Spleen (tissue), 11 donors: ENCODE data around the gene NEUROD1. TPM values are rescaled to one million over a fixed set of nuclear protein-coding genes. Genes with fewer than 3 reads are reported as not detected.

Experiments
- DNase-seq: peaks from one replicate; pipeline ENCODE4 v3.0.0-alpha.2; 2020
- H3K27ac ChIP-seq, 8 donors: fragments of 200-600 bp; sonication (generic) in 7 of 8; 1 replicate in 4 of 8; 2 replicates in 4 of 8; pipeline versions ENCODE4 v1.5.0 to v1.8.0; 2016 to 2021; ENCODE audit warnings: inconsistent platforms in 4 of 8, mild to moderate bottlenecking in 4 of 8, moderate library complexity in 1 of 8
- H3K27me3 ChIP-seq, 7 donors: fragments of 200-600 bp; sonication (generic) in 6 of 7; replicated peaks in 1 of 7; 1 replicate in 4 of 7; 2 replicates in 3 of 7; pipeline versions ENCODE4 v1.5.0 to v1.8.0; 2016 to 2021; ENCODE audit warnings: inconsistent platforms in 3 of 7, mild to moderate bottlenecking in 1 of 7
- H3K36me3 ChIP-seq, 6 donors: fragments of 200-600 bp; sonication (generic) in 5 of 6; 1 replicate in 4 of 6; 2 replicates in 2 of 6; pipeline versions ENCODE4 v1.5.0 to v1.8.0; 2016 to 2021; ENCODE audit warnings: inconsistent platforms in 2 of 6
- H3K4me1 ChIP-seq, 6 donors: fragments of 200-600 bp; sonication (generic) in 5 of 6; 1 replicate in 3 of 6; 2 replicates in 3 of 6; pipeline versions ENCODE4 v1.5.0 to v1.8.0; 2016 to 2021; ENCODE audit warnings: inconsistent platforms in 3 of 6
- H3K4me3 ChIP-seq, 8 donors: fragments of 200-600 bp; sonication (generic) in 7 of 8; 1 replicate in 4 of 8; 2 replicates in 4 of 8; pipeline versions ENCODE4 v1.5.0 to v1.8.0; 2016 to 2021; ENCODE audit warnings: inconsistent platforms in 4 of 8, mild to moderate bottlenecking in 4 of 8, moderate library complexity in 2 of 8
- H3K9me3 ChIP-seq, 8 donors: fragments of 200-600 bp; sonication (generic) in 7 of 8; 1 replicate in 4 of 8; 2 replicates in 4 of 8; pipeline versions ENCODE4 v1.5.0 to v1.8.0; 2016 to 2021; ENCODE audit warnings: inconsistent platforms in 4 of 8
- CTCF ChIP-seq, 11 experiments: fragments of 200-600 bp in 7 of 11; fragments of 450-650 bp in 4 of 11; sonication (generic) in 4 of 11; IDR thresholded peaks in 8 of 11; conservative IDR thresholded peaks in 3 of 11; 1 replicate in 7 of 11; 2 replicates in 4 of 11; pipeline versions ENCODE4 v1.4.0 to v1.8.0; 2016 to 2021; ENCODE audit warnings: antibody characterized with exemption in 11 of 11, inconsistent platforms in 4 of 11, mild to moderate bottlenecking in 1 of 11
- POLR2A ChIP-seq, 3 donors: fragments of 450-650 bp; IDR thresholded peaks; one replicate each; pipeline ENCODE4 v1.5.1; 2017; ENCODE audit warnings: antibody characterized with exemption in 3 of 3, mild to moderate bottlenecking in 1 of 3
- POLR2AphosphoS5 ChIP-seq, 3 donors: sonication (generic); formaldehyde crosslinking; IDR thresholded peaks; one replicate each; pipeline ENCODE4 v1.5.1; 2017; ENCODE audit warnings: antibody characterized with exemption in 3 of 3
- WGBS, 5 donors: extraction: QIAGEN DNeasy Blood & Tissue Kit in 3 of 5; methylation state at CpG; one replicate each; pipeline versions ENCODE4 v1.1.5 to v1.1.7; 2013 to 2018; 5-methylcytosine and 5-hydroxymethylcytosine counted together
- intact Hi-C: fragments of 100-400 bp; cut with DNase I; formaldehyde crosslinking; loops from one replicate; pipeline ENCODE4 v1.15.0; 2023; ENCODE audit warnings: low total_unique reads
- polyA plus RNA-seq, 3 donors: library from polyadenylated mRNA; stranded (reverse); fragments of 200-250 nt; gene quantifications; one replicate each; pipeline ENCODE4 v1.2.1, GENCODE V29; 2013
- total RNA-seq, 7 donors: library from RNA; depleted of rRNA in 3 of 7; stranded (reverse); fragments of >200 nt in 3 of 7; fragmentation: NEBNext Ultra II Directional in 4 of 7; extraction: Animal tissue kit (Norgen Biotek cat#: 25700) in 4 of 7; gene quantifications; one replicate each; pipeline versions ENCODE4 v1.1.0 to v1.2.1, GENCODE V29; 2016 to 2021
- donor health status: healthy with polysubstance abuse.
- donor health status: DM: no; HTN: no; CAD: no; lungs with moderate emphysema.
- donor health status: DM: no; HTN: no; CAD: no.
- donor health status: Bipolar disorder and iron deficiency.
- donor health status: healthy.
- donor health status: DM: no; HTN: no; CAD: no.
- donor health status: DM: yes; HTN: yes; CAD: no.

Gene NEUROD1
- total and polyA plus RNA-seq, 10 donors, result 0.10 TPM; not detected in 9

GRCh38 chr2:181678861-181679543 is 1.3 kb downstream of the NEUROD1 start:
- WGBS, 5 donors, result 16 to 24% (median 20%) methylated on average over 18 of the region's 18 CpGs
- H3K4me1 ChIP-seq, result peaks cover 10 to 52% (median 38%) of the 10 kb centered on the region in 6 donors

GRCh38 chr2:181677912-181678586 is 2.3 kb downstream of the NEUROD1 start:
- no peaks in the 10 kb centered on the region for H3K36me3 ChIP-seq
- TF ChIP-seq POLR2A (IDR thresholded peaks at IDR 0.05) (no peak), POLR2AphosphoS5 (IDR thresholded peaks at IDR 0.05) (no peak), CTCF (IDR thresholded peaks at IDR 0.05 in 8 of 11, conservative IDR thresholded peaks at IDR 0.05 in 3 of 11) (no peak)
- 11 to 22% (median 14%) methylated on average over 40 to 41 of the region's 41 CpGs for WGBS, 5 donors
- H3K4me1 ChIP-seq, result peaks cover 3 to 43% (median 31%) of the 10 kb centered on the region in 6 donors
- peak; percentile 77 for DNase-seq
- no peak overlapping the region for H3K27ac ChIP-seq
- peaks cover 0 to 7% (median 0%) of the 10 kb centered on the region in 8 donors for H3K9me3 ChIP-seq
- H3K27me3 ChIP-seq, result peaks cover 13 to 87% (median 65%) of the 10 kb centered on the region in 7 donors
- intact Hi-C loops, result no loop called here
- H3K4me3 ChIP-seq, result no peak overlapping the region

More at GRCh38 chr2:181678861-181679543, 1.3 kb downstream of the NEUROD1 start:
- Histone ChIP-seq H3K27ac (no peak overlapping the region), H3K9me3 (peaks cover 0 to 7% (median 0%) of the 10 kb centered on the region in 8 donors), H3K4me3 (no peak overlapping the region), H3K27me3 (peaks cover 18 to 96% (median 74%) of the 10 kb centered on the region in 7 donors), H3K36me3 (no peaks in the 10 kb centered on the region)
- no peak for TF ChIP-seq POLR2A (IDR thresholded peaks at IDR 0.05)
- TF ChIP-seq POLR2AphosphoS5 (IDR thresholded peaks at IDR 0.05), result no peak
- no peak for TF ChIP-seq CTCF (IDR thresholded peaks at IDR 0.05 in 8 of 11, conservative IDR thresholded peaks at IDR 0.05 in 3 of 11)
- DNase-seq, result no peak
- intact Hi-C loops, result no loop called here

- no peak for DNase-seq
- intact Hi-C loops, result no loop called here
- no peaks in the 10 kb centered on the region for H3K36me3 ChIP-seq
- peaks cover 0 to 23% (median 5%) of the 10 kb centered on the region in 6 donors for H3K4me1 ChIP-seq
- no peak for TF ChIP-seq POLR2A (IDR thresholded peaks at IDR 0.05)
- TF ChIP-seq CTCF (IDR thresholded peaks at IDR 0.05 in 8 of 11, conservative IDR thresholded peaks at IDR 0.05 in 3 of 11), result no peak
- no peak for TF ChIP-seq POLR2AphosphoS5 (IDR thresholded peaks at IDR 0.05)
- H3K27ac ChIP-seq, result no peak overlapping the region
- 40 to 55% (median 47%) methylated on average over 4 of the region's 4 CpGs for WGBS, 5 donors
- H3K27me3 ChIP-seq, result peaks cover 9 to 59% (median 37%) of the 10 kb centered on the region in 7 donors
- no peak overlapping the region for H3K4me3 ChIP-seq
- peaks cover 0 to 7% (median 0%) of the 10 kb centered on the region in 8 donors for H3K9me3 ChIP-seq
Observed at GRCh38 chr2:181675254-181675653, 5.1 kb downstream of the NEUROD1 start.

- no peaks in the 10 kb centered on the region for H3K36me3 ChIP-seq
Observed at GRCh38 chr2:181674461-181674860, 5.9 kb downstream of the NEUROD1 start.

More at GRCh38 chr2:181674461-181674860, 5.9 kb downstream of the NEUROD1 start:
- Histone ChIP-seq H3K4me3 (no peak overlapping the region), H3K9me3 (peaks cover 0 to 7% (median 0%) of the 10 kb centered on the region in 8 donors), H3K4me1 (peaks cover 0 to 21% (median 3%) of the 10 kb centered on the region in 6 donors), H3K27me3 (peaks cover 8 to 51% (median 29%) of the 10 kb centered on the region in 7 donors), H3K27ac (no peak overlapping the region)
- TF ChIP-seq POLR2A (IDR thresholded peaks at IDR 0.05) (no peak), CTCF (IDR thresholded peaks at IDR 0.05 in 8 of 11, conservative IDR thresholded peaks at IDR 0.05 in 3 of 11) (no peak), POLR2AphosphoS5 (IDR thresholded peaks at IDR 0.05) (no peak)
- intact Hi-C loops, result no loop called here
- DNase-seq, result no peak
